ENCODE measurements around the gene CENPT.
"Not testable (repeated sequence)": the region's sequence is repeated elsewhere in the genome, so short reads cannot be mapped to it uniquely, and the experiment has no call there.

DNA sequence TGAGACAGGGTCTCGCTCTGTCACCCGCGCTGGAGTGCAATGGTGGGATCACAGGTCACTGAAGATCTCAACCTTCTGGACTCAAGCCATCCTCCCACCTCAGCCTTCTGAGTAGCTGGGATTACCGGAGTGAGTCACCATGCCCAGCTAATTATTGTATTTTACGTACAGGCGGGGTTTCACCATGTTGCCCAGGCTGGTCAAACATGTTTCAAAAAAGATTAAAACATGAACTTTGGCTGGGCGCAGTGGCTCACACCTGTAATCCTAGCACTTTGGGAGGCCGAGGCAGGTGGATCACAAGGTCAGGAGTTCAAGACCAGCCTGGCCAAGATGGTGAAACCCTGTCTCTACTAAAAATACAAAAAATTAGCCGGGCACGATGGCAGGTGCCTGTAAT, 10.3 kb downstream of the CENPT start:
- TF ChIP-seq CTCF (IDR thresholded peaks at IDR 0.05; ENCODE audit: extremely low read depth in 1 of 2, insufficient read depth in 1 of 2, low read depth in 1 of 2, low read length in 2 of 2); POLR2AphosphoS5 (IDR thresholded peaks at IDR 0.05; ENCODE audit: insufficient read depth, low read depth, low read length); EZH2 (IDR thresholded peaks at IDR 0.05; ENCODE audit: borderline replicate concordance, low read depth, low read length, severe bottlenecking); MAX (IDR thresholded peaks at IDR 0.05; ENCODE audit: insufficient read depth, insufficient read length); POLR2A (IDR thresholded peaks at IDR 0.05; ENCODE audit: low read depth, low read length); MYC (IDR thresholded peaks at IDR 0.05; ENCODE audit: low read depth, low read length); JUN (IDR thresholded peaks at IDR 0.05; ENCODE audit: borderline replicate concordance, insufficient read depth, insufficient read length, low read depth): not testable (repeated sequence)
